Measurements from ENCODE around the gene PUM1.

PUM1 gene

DNA sequence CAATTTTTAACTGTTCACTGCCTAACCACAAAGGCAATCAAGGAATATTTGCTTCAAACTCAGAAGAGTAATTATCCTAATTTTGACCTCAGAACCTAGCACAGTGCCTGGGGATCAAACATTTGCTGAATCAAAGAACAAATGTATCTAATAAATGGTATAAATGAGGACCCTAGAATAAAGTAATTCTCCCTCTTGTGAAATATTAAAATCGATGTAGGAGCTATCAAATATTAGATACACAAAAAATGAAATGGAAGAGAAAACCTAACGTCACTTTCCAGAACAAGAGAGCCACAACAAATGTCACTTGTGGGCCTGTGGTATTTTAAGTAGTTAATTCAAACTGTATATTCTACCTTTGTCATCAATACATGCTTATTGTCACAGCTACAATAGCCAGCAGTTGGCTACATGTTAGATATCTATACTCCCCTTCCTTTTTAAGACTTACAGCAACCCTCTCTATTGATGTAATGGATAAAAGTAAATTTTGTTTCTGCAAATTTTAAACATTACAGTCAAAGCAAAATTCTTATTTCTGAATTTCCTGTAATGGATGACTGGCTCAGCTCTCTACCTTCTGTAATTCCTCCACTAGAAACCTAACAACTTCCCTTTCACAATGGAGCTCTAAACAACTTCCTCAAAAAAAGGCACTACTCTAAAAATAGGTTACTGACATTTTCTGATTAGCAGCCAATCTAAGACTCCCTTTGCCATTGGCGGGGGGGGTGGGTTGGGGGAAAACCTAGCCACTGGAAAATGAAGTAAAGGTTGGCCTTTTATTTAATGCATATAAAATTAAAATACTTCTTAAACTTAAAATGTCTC is 37.6 kb downstream of the PUM1 start:
- no peak for DNase-seq (ENCODE audit: low read depth in 2 of 2)

DNA sequence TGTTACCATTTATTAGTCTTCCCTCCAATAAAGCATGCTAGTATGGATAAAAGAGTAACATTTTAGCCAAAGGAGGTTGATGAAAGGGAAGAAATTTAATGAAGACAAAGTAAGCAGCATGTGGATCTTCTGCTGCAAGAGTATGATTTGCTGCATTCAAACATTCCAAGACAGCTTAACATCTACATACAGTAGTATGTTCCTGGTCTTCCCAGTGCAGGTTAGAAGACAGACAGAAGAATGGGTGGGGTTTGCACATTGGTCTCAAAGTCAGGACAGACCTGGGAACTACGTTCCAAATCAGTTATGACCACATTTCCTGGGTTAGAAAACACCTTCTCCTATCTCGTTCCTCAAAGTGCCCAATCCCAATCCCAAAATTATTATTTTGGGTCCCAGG is 43.3 kb downstream of the PUM1 start:
- no peak for DNase-seq (ENCODE audit: low read depth in 2 of 2)

DNA sequence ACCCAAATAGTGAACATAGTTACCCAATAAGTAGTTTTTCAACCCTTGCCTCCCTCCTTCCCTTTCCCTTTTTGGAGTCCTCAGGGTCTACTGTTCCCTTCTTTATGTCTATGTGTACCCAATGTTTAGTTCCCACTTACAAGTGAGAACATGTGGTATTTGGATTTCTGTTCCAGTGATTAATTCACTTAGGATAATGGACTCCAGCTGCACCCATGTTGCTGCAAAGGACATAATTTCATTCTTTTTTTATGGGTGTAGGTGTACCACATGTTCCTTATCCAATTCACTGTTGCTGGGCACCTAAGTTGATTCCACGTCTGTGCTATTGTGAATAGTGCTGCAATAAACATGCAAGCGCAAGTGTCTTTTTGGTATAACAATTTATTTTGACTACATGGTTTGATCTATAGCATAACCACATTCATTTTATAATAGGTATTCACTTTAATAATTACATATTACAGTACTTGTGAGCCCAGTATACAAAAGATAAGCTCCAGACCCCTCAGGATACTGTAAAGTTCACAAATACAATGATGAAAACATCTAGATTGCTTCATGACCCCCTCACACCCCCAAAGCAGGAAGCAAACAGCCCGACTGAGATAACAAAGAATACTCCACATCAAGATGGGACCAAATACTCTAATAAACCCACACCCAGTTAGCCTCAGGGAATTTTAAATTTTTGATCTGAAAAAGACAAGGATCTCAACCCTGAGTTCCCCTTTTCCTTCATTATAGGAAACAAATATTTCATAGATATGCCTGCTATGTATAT is 45.3 kb downstream of the PUM1 start:
- no peak for DNase-seq (ENCODE audit: low read depth in 2 of 2)

DNA sequence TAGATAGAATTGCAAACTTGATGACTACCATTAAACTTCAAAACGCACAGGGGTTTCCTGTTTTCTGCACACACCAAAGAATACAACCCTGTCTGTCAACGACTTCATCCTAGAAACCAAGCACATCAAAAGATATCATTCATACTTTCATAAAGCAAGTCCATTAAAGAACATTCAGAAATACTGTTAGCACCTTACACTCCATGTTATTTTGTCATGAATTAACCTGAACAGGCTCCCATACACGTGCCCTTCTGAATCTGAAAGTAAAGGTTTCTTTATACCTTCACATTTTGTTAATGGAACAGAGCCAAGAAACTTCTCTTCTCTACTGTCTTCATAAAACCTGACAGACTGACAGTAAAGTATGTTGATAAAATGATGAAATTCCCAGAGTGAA is 46.1 kb downstream of the PUM1 start:
- DNase-seq (ENCODE audit: low read depth in 2 of 2) = no peak

DNA sequence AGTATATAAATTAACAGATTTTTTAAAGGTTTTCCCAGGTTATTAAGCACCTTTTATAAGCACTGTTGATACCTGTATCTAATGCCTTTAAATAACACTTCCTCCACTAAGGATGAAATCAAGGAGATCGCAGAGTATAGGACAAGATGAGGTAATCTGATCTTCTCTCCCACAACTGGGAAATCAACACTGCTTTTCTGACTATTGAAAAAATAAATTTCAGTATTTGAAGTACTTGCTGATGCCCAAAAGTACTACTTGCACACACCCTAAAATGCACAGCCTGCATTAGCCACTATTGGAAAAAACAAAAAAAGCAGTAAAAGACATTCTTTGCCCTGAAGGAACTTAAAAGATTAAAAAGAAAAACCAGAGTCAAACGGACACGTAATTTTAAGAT is 48.6 kb downstream of the PUM1 start:
- no peak for DNase-seq (ENCODE audit: low read depth in 2 of 2)

DNA sequence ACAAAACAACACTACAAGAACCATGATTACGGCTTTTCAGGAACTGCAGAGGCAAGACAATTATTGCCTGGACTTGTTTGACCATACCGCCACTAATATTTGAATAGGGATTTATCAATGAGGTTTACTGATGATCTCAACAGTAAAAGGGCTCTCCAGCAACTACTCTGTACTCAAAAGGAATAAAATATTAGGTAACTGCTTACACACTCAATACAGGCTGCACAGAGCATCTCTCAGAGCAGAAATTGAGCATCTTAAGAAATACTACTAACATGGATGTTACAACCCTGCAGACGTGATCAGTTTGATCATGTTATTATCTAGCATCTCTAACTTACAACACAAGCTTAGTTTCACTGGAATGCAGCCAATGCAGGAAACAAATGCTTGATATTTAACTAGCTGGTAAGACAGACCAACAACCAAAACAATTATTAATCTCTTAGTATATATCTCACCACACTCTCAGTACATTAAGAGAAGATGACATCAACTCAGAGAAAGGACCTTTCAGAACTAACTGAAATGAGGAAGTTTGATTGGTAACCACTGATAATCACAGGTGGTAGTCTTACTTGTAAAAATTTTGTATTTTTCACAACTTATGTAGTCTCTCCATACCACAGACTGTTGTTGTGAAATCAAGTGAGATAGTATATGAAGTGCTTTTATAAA is 52.2 kb downstream of the PUM1 start:
- no peak for DNase-seq (ENCODE audit: low read depth in 2 of 2)

DNA sequence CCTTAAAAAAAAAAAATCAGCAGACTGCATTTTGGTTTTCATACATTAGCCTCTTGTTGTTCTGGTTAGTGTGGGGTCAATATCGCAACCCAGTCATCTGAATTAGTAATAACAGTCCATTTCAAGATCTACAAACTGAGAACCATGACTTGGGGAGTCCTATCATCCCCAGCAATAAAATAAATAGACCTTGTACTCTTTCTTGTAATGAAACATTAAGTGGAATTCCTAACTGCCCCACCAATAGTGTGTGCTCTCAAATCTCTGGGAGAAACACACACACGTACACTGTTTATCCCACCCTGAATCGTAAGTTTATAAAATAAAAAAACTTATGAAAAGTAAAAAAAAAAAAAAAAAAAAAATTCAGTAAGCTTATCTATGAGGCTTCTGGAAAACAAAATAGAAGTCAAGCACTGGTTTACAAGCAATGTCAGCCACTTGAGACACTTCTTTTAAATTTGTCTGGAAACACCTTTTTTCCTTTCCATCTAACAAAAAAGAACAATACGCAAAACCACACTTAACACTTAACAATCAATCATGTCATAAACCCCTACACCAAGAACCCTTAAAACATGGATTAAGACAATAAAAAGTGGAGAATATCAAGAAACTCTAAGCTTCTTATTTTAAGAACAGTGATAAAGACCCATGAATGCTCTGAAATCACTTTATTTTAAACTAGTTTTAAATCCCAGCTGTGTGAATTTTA is 53.1 kb downstream of the PUM1 start:
- DNase-seq (ENCODE audit: low read depth in 2 of 2) = no peak

DNA sequence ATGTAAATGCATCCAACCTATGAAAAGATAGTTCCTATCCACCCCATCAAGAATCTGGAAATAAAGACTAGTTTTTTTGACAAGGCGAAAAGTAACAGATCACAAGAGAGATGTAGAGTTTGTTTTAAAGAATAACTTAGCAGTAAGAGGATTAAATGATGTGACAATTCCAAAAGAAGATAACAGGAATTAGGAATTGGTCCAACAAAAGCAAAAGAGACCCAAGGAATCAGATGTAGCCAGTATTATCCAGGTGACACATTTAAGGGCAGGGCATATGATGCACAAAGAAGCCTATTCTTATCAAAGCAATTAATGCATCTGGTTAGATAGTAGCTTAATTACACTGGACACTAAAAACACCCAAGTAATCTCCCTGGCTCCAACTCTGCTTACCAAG is 53.8 kb downstream of the PUM1 start:
- DNase-seq (ENCODE audit: low read depth in 2 of 2) = no peak

DNA sequence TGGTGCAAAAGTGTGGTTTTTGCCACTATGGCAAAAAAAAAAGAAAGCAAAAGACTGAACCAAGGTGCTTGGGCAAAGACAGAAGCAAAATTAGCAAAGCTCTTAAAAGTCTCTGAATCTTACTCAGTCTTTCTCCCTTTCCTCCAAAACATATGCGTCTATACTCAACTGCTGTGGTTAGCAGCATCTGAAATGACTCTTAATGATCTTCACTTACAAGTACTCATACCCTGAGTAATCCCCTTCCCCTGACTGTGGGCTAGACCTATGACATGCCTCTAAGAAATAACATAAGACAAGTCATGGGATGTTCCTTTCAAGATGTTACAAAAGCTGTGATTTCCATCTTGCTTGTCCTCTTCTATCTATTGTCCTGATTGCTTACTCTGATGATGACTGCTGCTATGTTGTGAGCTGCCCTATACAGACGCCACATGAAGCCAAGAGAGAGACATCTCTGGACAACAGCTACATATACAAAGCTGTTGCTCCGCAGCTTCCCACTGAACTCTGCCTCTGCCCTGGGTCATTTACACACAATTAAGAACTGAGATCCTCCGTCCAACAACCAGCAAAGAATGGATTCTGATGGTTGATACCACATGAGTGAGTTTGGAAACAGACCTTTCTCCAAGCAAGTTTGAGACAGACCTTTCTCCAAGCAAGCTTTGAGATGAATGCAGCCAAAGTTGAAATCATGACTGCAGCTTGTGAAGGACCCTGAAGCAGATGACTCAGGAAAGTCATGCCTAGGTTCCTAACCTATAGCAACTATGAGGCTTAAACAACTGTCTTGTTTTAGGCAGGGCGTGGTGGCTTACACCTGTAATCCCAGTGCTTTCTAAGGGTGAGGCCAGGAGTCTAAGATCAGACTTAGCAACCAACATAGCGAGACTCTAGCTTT is 55.2 kb downstream of the PUM1 start:
- no peak for DNase-seq (ENCODE audit: low read depth in 2 of 2)

DNA sequence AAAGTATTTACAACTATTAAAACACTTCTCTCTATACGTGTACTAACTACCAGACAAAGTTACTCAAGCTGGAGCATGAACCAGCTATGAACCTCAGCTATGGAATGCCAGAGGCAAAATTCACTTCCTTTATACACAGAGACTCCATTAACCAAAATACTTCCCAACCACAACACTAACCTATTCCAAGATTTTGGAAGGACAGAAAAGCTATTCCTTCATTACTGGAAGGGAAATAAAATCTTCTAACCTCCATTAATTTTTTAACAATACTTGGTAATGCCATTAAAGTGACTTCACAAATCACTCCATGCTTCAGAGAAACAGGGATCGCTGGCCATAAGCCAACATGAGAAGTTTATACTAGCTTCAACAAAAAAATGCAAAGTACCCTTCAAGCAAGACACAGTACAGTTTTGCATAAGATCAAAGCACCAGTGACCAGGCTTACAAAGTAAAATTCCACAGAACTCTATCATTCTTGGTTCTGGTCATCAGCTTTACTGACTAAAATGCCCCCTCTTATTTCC is 58.0 kb downstream of the PUM1 start:
- DNase-seq (ENCODE audit: low read depth in 2 of 2) = no peak

DNA sequence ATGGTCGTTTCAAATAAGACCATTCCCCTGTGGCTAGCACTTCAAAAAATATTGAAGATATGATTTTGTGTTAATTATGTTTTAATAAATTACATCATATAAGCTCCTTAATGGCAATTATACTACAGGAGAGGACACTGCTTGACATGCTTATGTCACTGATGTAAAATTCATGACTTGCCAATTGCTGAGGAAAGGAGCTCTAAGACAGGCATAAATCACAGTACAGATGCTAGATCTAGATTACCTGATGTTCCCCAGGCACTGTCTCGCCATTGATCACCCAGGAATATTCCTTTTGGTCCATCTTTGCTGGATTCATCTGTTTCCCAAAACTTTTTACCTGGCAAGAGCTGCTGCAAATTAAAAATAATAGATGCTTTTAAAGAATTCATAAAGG is 58.8 kb downstream of the PUM1 start:
- no peak for DNase-seq (ENCODE audit: low read depth in 2 of 2)

DNA sequence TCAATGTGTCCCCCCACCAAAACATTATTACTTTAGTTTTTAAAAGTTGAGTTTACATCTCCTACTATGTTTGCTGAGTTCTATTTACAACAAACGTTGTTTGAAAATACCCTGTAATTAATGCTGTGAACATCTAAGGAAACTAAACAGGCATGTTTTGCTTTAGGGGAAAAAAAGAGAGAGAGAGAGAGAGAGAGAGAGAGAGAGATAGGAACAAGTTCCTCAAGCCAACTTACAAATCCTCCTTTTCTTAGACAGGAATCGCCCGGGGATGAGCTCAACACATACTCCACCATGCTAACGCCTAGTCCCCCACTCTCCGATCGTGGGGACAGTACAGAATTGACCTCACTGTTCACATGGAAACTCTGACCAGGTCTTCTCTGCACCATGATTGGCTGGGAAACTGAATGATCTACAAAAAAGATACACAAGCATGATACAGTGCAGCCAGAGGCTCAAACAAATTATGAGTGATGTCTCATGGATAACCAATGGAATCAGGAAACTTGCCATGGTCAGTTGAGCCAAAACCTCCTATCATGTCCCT is 59.8 kb downstream of the PUM1 start:
- DNase-seq (ENCODE audit: low read depth in 2 of 2) = no peak

DNA sequence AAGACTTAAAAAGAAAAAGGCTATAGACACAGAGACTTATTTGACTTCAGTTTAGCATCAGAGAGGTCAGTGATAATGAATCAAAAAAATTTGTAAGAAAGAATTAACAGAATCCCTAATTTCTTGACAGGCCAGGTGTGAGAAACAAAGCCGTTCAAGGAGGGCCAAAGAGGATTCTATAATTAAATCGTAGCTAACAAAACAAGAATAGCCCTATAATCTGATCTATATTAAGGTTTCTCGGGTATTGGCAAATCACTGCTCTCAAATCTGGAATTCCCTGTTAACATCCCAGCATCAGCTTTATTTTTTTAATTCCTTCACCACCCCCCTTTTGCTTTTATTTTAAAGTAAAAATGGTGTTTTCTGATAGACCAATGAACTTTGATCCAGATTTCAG is 60.3 kb downstream of the PUM1 start:
- DNase-seq (ENCODE audit: low read depth in 2 of 2) = no peak

DNA sequence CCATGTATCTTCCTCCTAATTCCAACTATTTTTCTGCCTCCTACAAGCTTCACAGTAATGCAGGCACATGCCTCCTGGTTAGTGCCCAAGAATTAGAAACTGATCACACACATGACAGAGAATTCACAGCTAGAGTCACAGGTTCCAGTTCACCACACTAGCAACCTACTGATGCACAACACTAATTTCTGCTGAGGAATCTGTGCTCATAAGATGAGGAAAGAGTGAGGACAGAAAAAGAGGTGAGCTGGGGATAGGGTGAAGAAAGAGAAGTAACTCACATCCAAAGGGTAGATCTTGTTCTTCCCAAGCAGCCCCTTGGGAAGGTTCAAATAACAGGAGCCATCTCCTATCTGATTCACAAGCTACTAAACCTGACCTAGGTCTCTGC is 61.3 kb downstream of the PUM1 start:
- DNase-seq (ENCODE audit: low read depth in 2 of 2) = no peak

DNA sequence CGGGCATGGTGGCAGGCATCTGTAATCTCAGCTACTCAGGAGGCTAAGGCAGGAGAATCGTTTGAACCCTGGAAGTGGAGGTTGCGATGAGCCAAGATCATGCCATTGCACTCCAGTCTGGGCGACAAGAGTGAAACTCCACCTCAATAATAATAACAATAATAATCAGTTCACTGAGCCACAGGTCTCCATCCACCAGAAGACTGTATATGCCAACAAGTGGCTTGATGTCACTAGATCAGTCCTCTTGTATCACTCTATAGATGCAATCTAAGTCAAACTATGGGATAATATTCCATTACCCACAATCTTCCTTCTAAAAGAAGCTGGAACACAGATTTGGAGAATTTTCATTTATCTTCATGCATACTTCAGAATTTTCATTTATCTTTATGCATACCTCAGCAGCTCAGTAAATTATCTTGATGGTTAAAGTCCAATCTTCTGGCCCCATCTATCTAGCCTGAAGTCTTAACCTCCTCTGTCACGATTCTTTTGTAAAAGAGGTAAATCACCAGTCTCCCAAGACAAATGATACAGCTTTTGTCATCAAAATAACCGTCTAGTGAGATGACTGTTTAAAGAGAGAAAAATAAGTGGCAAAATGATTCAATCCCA is 61.8 kb downstream of the PUM1 start:
- DNase-seq (ENCODE audit: low read depth in 2 of 2) = no peak

DNA sequence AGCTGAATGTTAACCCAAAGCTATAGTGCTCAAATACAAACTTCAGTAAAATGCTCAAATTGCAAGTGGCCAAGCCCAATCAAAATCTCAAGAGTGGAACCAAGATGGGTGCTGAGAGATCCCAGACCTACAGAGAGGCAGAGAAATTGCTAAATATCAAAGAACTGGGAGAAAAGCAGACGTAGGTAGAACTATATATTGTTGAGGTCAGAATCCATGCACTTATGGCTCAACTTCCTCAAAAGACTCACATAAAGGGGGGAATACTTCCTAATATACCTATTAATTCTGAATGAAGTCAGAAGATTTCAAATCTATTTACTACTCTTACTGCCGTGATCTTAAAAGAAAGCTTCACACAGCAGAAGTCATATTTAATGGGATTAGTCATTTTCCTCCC is 65.2 kb downstream of the PUM1 start:
- no peak for DNase-seq (ENCODE audit: low read depth in 2 of 2)

DNA sequence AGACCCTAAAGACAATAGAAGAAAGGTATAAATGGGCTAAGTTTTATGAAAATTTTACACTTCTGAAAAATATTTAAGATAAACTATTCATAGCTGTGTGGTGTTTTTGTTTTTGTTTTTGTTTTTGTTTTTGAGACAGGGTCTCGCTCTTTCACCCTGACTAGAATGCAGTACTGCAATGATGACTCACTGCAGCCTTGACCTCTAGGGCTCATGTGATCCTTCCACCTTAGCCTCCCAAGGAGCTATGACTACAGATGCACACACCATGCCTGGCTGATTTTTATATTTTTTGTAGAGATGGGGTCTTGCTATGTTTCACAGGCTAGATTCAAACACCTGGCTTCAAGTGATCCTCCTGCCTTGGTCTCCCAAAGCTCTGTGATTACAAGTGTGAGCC is 66.6 kb downstream of the PUM1 start:
- no peak for DNase-seq (ENCODE audit: low read depth in 2 of 2)

DNA sequence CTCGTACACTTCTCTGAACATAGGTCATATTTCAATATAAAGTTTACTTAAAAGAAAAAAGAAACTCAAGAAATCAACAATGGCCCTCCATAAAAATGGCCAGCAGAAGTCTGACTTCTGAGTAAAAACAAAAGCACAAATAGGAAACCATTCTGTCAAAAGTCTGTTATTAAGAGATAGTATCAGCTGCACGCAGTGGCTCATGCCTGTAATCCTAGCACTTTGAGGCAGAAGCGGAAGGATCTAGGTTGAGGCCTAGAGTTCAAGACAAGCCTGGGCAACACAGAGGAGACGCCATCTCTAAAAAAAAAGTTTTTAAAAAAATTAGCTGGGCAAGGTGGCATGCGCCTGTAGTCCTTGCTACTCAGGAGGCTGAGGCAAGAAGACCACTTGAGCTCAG is 67.3 kb downstream of the PUM1 start:
- DNase-seq (ENCODE audit: low read depth in 2 of 2) = no peak

DNA sequence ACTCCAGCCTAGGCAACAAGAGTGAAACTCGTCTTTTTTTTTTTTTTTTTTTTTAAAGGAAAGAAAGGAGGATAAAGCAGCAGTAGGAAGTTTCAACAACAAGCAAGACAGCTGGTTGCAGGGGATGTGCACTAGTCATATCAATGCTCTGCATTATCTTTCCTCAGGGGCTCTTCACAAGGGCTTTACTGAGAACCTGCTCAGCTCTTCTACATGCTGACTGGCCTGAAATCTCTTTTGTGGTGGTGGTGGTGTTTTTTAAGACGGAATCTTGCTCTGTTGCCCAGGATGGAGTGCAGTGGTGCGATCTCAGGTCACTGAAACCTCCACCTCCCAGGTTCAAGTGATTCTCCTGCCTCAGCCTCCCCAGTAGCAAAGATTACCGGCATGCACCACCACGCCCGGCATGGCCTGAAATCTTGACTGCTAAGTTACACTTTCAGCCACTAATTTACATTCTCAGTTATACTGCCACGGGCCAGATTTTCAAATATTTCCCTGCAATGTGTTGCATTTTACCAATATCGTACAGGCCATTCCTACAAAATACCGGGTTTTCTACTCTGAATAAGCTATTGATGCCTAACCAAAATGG is 68.0 kb downstream of the PUM1 start:
- no peak for DNase-seq (ENCODE audit: low read depth in 2 of 2)
